Upper lobe of left lung (tissue), 4 donors: ENCODE measurements around the gene SPIN1.

Experiments
- EP300 ChIP-seq, 4 donors: sonication (generic); formaldehyde crosslinking; IDR thresholded peaks; one replicate each; pipeline ENCODE4 v1.5.1; 2017; ENCODE audit warnings: antibody characterized with exemption in 4 of 4, control low read depth in 2 of 4
- POLR2A ChIP-seq, 4 donors: fragments of 450-650 bp; IDR thresholded peaks; one replicate each; pipeline ENCODE4 v1.5.1; 2016 to 2017; ENCODE audit warnings: antibody characterized with exemption in 4 of 4, mild to moderate bottlenecking in 2 of 4
- TF ChIP-seq, protein P1 (sequence below), 6 experiments: fragments of 450-650 bp in 4 of 6; fragments of 200-600 bp in 2 of 6; sonication (generic) in 2 of 6; IDR thresholded peaks; one replicate each; pipeline ENCODE4 v1.5.1; 2016 to 2019; ENCODE audit warnings: antibody characterized with exemption in 6 of 6

DNA sequence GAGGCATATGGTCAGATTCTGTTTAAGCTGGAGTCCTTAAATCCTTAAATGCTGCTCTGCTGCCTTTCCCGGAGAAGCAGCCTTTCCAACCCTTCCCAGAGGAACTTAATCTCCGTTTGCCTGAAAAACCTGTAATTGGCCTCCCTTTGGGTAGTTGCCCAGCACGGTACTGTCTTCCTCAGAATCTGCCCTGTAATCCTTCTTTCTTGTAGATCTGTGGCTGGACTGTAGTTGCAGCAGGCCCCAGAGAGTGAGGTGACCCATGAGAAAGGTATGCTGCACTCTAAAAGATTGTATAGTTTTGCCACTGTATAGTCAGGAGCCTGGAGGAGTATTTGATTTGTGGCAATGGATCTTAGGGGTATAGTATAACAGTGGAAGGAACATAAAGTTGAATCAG, 11.7 kb downstream of the SPIN1 start:
- TF ChIP-seq, protein P1, sequence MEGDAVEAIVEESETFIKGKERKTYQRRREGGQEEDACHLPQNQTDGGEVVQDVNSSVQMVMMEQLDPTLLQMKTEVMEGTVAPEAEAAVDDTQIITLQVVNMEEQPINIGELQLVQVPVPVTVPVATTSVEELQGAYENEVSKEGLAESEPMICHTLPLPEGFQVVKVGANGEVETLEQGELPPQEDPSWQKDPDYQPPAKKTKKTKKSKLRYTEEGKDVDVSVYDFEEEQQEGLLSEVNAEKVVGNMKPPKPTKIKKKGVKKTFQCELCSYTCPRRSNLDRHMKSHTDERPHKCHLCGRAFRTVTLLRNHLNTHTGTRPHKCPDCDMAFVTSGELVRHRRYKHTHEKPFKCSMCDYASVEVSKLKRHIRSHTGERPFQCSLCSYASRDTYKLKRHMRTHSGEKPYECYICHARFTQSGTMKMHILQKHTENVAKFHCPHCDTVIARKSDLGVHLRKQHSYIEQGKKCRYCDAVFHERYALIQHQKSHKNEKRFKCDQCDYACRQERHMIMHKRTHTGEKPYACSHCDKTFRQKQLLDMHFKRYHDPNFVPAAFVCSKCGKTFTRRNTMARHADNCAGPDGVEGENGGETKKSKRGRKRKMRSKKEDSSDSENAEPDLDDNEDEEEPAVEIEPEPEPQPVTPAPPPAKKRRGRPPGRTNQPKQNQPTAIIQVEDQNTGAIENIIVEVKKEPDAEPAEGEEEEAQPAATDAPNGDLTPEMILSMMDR (IDR thresholded peaks at IDR 0.05), result no peak
- TF ChIP-seq POLR2A (IDR thresholded peaks at IDR 0.05), result no peak
- no peak for TF ChIP-seq EP300 (IDR thresholded peaks at IDR 0.05)
